ENCODE measurements around the gene LMBR1. TPM values are rescaled to one million over a fixed set of nuclear protein-coding genes. Genes with fewer than 3 reads are reported as not detected.

The LMBR1 gene
- total and polyA plus RNA-seq, 2 donors (not counting 1 experiment from before 2014, with no cell fraction given), result 19.7 to 85.2 TPM

DNA sequence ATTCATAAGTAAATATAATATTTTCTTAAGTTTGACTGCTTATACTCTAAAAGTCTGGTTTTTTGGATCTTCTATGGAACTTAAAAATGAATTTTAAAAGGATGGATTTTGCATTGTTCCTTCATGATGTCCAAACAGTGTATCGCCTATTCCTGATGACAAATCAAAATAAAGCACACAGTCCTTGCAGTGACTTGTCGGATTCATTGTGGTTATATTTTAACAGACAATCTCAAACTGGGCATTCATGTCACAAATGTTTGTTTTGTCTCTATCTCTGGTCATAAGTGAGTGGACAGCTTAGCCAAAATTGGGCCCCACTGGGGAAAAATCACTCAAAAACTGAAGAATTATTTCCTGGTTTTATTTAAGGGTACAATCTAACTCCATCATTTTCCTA, 74.8 kb downstream of the LMBR1 start:
- H3K4me3 Mint-ChIP-seq, result no peak overlapping the region
- H3K4me1 Mint-ChIP-seq, result no peaks in the 10 kb centered on the region
- Histone ChIP-seq H2AFZ (ENCODE audit: insufficient read depth, low read depth, low read length, poor library complexity, severe bottlenecking) (no peak overlapping the region), H3K9me3 (ENCODE audit: control extremely low read depth in 1 of 3, control insufficient read depth in 2 of 3, insufficient read depth in 1 of 3, low read length in 2 of 3) (no peaks in the 10 kb centered on the region), H3K36me3 (replicated peaks in 1 of 2; ENCODE audit: control extremely low read depth in 1 of 2, control insufficient read depth in 1 of 2, extremely low read depth in 1 of 2, insufficient read depth in 2 of 2, low read length in 1 of 2) (no peaks in the 10 kb centered on the region), H3K27me3 (replicated peaks in 1 of 4; ENCODE audit: control extremely low read depth in 1 of 4, control insufficient read depth in 3 of 4, insufficient read depth in 4 of 4, low read length in 3 of 4) (no peaks in the 10 kb centered on the region), H3K27ac (ENCODE audit: low read length in 2 of 2) (no peak overlapping the region), H3K4me1 (ENCODE audit: control insufficient read depth in 2 of 2, insufficient read depth in 2 of 2, low read length in 2 of 2) (no peaks in the 10 kb centered on the region), H3K79me2 (ENCODE audit: control insufficient read depth, insufficient read depth, low read length) (no peaks in the 10 kb centered on the region), H3K4me2 (replicated peaks; ENCODE audit: low read depth, low read length, poor library complexity, severe bottlenecking) (no peak overlapping the region), H3K9ac (ENCODE audit: low read length) (no peak overlapping the region), H3K4me3 (ENCODE audit: control extremely low read depth in 1 of 5, extremely low read depth in 1 of 5, insufficient read depth in 1 of 5, low read depth in 2 of 5, low read length in 4 of 5) (no peak overlapping the region), H4K20me1 (ENCODE audit: control insufficient read depth, insufficient read depth, low read length, poor library complexity, severe bottlenecking) (no peaks in the 10 kb centered on the region)
- TF ChIP-seq, protein P1, sequence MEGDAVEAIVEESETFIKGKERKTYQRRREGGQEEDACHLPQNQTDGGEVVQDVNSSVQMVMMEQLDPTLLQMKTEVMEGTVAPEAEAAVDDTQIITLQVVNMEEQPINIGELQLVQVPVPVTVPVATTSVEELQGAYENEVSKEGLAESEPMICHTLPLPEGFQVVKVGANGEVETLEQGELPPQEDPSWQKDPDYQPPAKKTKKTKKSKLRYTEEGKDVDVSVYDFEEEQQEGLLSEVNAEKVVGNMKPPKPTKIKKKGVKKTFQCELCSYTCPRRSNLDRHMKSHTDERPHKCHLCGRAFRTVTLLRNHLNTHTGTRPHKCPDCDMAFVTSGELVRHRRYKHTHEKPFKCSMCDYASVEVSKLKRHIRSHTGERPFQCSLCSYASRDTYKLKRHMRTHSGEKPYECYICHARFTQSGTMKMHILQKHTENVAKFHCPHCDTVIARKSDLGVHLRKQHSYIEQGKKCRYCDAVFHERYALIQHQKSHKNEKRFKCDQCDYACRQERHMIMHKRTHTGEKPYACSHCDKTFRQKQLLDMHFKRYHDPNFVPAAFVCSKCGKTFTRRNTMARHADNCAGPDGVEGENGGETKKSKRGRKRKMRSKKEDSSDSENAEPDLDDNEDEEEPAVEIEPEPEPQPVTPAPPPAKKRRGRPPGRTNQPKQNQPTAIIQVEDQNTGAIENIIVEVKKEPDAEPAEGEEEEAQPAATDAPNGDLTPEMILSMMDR (IDR thresholded peaks at IDR 0.05), result no peak
- no peak for TF ChIP-seq EZH2 (IDR thresholded peaks at IDR 0.05; ENCODE audit: borderline replicate concordance, insufficient read depth, low read depth, low read length, poor library complexity, severe bottlenecking)
- ChIA-PET POLR2A (no interaction called here), CTCF (interaction anchor here (0.6 kb wide), 1 partner anchor 556 kb away, joined by 5 read pairs; no protein-coding TSS in a partner anchor)
- intact Hi-C loops (cut with micrococcal nuclease), result loop anchor here (5.0 kb wide), 1 partner anchor 1001 kb away; no protein-coding TSS in a partner anchor
- no peaks in the 10 kb centered on the region for H3K27me3 Mint-ChIP-seq
- DNase-seq (no peak), ATAC-seq (ENCODE audit: low read depth) (no peak)
- H3K27ac Mint-ChIP-seq, result no peak overlapping the region
- WGBS (ENCODE audit: insufficient coverage), result no CpG with 5 or more reads among the region's 2 CpGs
- no peaks in the 10 kb centered on the region for H3K9me3 Mint-ChIP-seq (ENCODE audit: insufficient read depth)

DNA sequence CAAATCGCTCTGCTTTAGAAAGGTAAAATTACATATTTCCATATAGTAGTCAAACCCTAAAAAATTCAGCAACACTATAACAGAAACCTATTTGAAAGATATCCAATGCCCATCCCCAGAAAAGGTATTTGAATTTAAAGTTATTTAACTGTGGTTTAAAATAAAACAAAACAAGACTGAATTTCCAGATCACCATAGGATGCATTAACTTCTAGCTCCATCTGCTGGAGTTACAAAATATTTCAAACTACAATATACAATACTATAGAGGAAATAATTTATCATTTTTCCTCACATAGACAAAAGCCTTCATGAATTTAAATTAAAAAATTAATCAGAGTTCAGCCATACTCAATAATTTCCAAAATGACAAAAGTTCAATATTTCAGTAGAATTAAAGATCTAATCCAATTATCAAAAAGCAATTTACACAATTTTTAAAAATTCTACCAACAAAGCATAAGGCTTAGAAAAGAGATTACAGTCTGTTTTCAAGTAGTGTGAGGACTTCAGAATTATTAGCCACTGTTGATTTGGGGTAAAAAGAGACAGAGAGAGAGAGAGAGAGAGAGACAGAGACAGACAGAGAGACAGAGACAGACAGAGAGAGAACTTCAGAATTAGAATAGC, 75.9 kb downstream of the LMBR1 start:
- Mint-ChIP-seq H3K9me3 (ENCODE audit: insufficient read depth) (no peaks in the 10 kb centered on the region), H3K27me3 (no peaks in the 10 kb centered on the region), H3K4me3 (no peak overlapping the region), H3K4me1 (no peaks in the 10 kb centered on the region), H3K27ac (no peak overlapping the region)
- H3K9ac ChIP-seq (ENCODE audit: low read length), result no peak overlapping the region
- H3K9me3 ChIP-seq (ENCODE audit: control extremely low read depth in 1 of 3, control insufficient read depth in 2 of 3, insufficient read depth in 1 of 3, low read length in 2 of 3), result no peaks in the 10 kb centered on the region
- no peaks in the 10 kb centered on the region for H4K20me1 ChIP-seq (ENCODE audit: control insufficient read depth, insufficient read depth, low read length, poor library complexity, severe bottlenecking)
- CTCF ChIA-PET, result interaction anchor here (0.9 to 1.5 kb wide), 4 partner anchors 37 to 1020 kb away, joined by 3 to 5 read pairs (median 3); no protein-coding TSS in a partner anchor
- POLR2A ChIA-PET, result no interaction called here
- H2AFZ ChIP-seq (ENCODE audit: insufficient read depth, low read depth, low read length, poor library complexity, severe bottlenecking), result no peak overlapping the region
- H3K4me2 ChIP-seq (replicated peaks; ENCODE audit: low read depth, low read length, poor library complexity, severe bottlenecking), result no peak overlapping the region
- H3K79me2 ChIP-seq (ENCODE audit: control insufficient read depth, insufficient read depth, low read length), result no peaks in the 10 kb centered on the region
- no peak overlapping the region for H3K27ac ChIP-seq (ENCODE audit: low read length in 2 of 2)
- H3K4me1 ChIP-seq (ENCODE audit: control insufficient read depth in 2 of 2, insufficient read depth in 2 of 2, low read length in 2 of 2), result no peaks in the 10 kb centered on the region
- no peak for ATAC-seq (ENCODE audit: low read depth)
- peak; percentile 30 for DNase-seq
- WGBS (ENCODE audit: insufficient coverage), result no CpG with 5 or more reads among the region's 1 CpG
- intact Hi-C loops (cut with micrococcal nuclease), result loop anchor here (1.0 to 5.0 kb wide), 2 partner anchors 1000 to 1020 kb away; no protein-coding TSS in a partner anchor
- TF ChIP-seq, protein P1 (IDR thresholded peaks at IDR 0.05), result peak; percentile 76
- no peak for TF ChIP-seq EZH2 (IDR thresholded peaks at IDR 0.05; ENCODE audit: borderline replicate concordance, insufficient read depth, low read depth, low read length, poor library complexity, severe bottlenecking)
- peaks cover 2 to 3% of the 10 kb centered on the region in 2 experiments for H3K36me3 ChIP-seq (replicated peaks in 1 of 2; ENCODE audit: control extremely low read depth in 1 of 2, control insufficient read depth in 1 of 2, extremely low read depth in 1 of 2, insufficient read depth in 2 of 2, low read length in 1 of 2)
- no peaks in the 10 kb centered on the region for H3K27me3 ChIP-seq (replicated peaks in 1 of 4; ENCODE audit: control extremely low read depth in 1 of 4, control insufficient read depth in 3 of 4, insufficient read depth in 4 of 4, low read length in 3 of 4)
- H3K4me3 ChIP-seq (ENCODE audit: control extremely low read depth in 1 of 5, extremely low read depth in 1 of 5, insufficient read depth in 1 of 5, low read depth in 2 of 5, low read length in 4 of 5), result no peak overlapping the region
